Transverse colon (tissue), 4 donors: Measurements from ENCODE around the gene DTYMK. TPM values are rescaled to one million over a fixed set of nuclear protein-coding genes. Genes with fewer than 3 reads are reported as not detected.

Experiments used
- DNase-seq: peaks from one replicate; pipeline ENCODE4 v3.0.0-alpha.2; 2019
- H3K27ac ChIP-seq, 4 donors: fragments of 200-600 bp; sonication (generic); 2 replicates each; pipeline ENCODE4 v1.5.1; 2016 to 2018; ENCODE audit warnings: inconsistent platforms in 4 of 4
- H3K27me3 ChIP-seq: fragments of 200-600 bp; sonication (generic); 2 replicates; pipeline ENCODE4 v1.5.1; 2017; ENCODE audit warnings: inconsistent platforms
- H3K36me3 ChIP-seq, 4 donors: fragments of 200-600 bp; sonication (generic); 2 replicates each; pipeline ENCODE4 v1.5.1; 2017 to 2019; ENCODE audit warnings: inconsistent platforms in 4 of 4
- H3K4me1 ChIP-seq, 4 donors: fragments of 200-600 bp; sonication (generic); 2 replicates each; pipeline ENCODE4 v1.5.1; 2017 to 2020; ENCODE audit warnings: inconsistent platforms in 4 of 4
- H3K4me3 ChIP-seq, 4 donors: fragments of 200-600 bp; sonication (generic); 1 replicate in 1 of 4; 2 replicates in 3 of 4; pipeline versions ENCODE4 v1.5.1 to v1.6.1; 2017 to 2019; ENCODE audit warnings: inconsistent platforms in 4 of 4
- H3K9me3 ChIP-seq, 2 donors: fragments of 200-600 bp; sonication (generic); 2 replicates each; pipeline ENCODE4 v1.5.1; 2017 to 2019; ENCODE audit warnings: inconsistent platforms in 2 of 2
- EP300 ChIP-seq: sonication (generic); formaldehyde crosslinking; IDR thresholded peaks from one replicate; pipeline ENCODE4 v1.6.1; 2017; ENCODE audit warnings: antibody characterized with exemption, low read depth
- POLR2A ChIP-seq: fragments of 450-650 bp; IDR thresholded peaks from one replicate; pipeline ENCODE4 v1.6.1; 2016; ENCODE audit warnings: antibody characterized with exemption, mild to moderate bottlenecking, moderate library complexity
- POLR2AphosphoS5 ChIP-seq, 3 donors: sonication (generic); formaldehyde crosslinking; IDR thresholded peaks; one replicate each; pipeline ENCODE4 v1.6.1; 2016; ENCODE audit warnings: antibody characterized with exemption in 3 of 3
- WGBS, 2 donors: methylation state at CpG; one replicate each; pipeline ENCODE4 v1.1.5; 2018; ENCODE audit warnings: low coverage in 1 of 2; 5-methylcytosine and 5-hydroxymethylcytosine counted together
- in situ Hi-C, 4 donors: fragments of 200-750 bp; cut with MboI; loops; one replicate each; pipeline versions ENCODE4 v1.15.0 to v1.15.1; 2017; ENCODE audit warnings: low sequenced_read_pairs in 3 of 4, low pct_ligation_motif_present in 1 of 4, low pct_unique_long_range_greater_than_20kb in 1 of 4
- intact Hi-C: fragments of 100-400 bp; cut with DNase I; formaldehyde crosslinking; loops from one replicate; pipeline ENCODE4 v1.15.1; 2023; ENCODE audit warnings: low total_unique reads
- total RNA-seq, 4 donors: library from RNA; depleted of rRNA; stranded (reverse); fragments of >200 nt; gene quantifications; one replicate each; pipeline ENCODE4 v1.1.0, GENCODE V29; 2016
- TF ChIP-seq, protein P1 (sequence below), 5 experiments: fragments of 200-600 bp in 3 of 5; fragments of 450-650 bp in 2 of 5; sonication (generic) in 3 of 5; IDR thresholded peaks; 1 replicate in 2 of 5; 2 replicates in 3 of 5; pipeline ENCODE4 v1.5.1; 2016 to 2017; ENCODE audit warnings: antibody characterized with exemption in 5 of 5, inconsistent platforms in 3 of 5, mild to moderate bottlenecking in 2 of 5, moderate library complexity in 1 of 5

DTYMK gene
- total RNA-seq, 4 donors from 2014 or later = 3.4 to 27.9 (median 11.4) TPM

DNA sequence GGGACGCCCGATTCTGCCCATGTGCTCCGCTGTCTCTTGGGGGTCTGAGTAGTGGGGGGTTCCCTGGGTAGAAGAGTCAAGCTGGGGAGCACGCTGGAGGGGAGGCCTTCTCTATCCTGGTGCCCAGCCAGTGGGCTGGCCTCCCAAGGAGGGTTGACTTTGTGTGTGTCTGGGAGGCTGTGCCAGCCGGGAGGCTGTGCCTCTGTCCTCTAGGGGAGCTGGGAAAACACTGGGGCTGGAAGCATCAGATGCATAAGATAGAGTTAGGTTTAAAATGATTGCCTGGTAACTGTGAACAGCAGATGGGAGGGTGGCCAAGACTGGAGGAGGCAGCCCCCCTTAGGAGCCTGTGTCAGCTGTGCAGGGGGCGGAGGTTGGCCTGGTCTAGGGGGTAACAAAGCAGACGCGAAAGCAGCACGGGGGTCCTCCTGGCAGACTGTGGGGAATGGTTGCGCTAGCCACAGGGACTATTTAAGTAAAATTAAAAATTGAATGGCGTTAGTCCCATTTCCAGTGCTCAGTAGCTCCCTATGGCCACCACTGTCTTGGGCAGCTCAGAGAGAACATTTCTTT lies 16.5 kb upstream of the DTYMK start:
- 52 to 70% methylated on average over 5 to 11 of the region's 11 CpGs for WGBS, 2 donors
- Histone ChIP-seq H3K36me3 (peaks cover 0 to 27% (median 13%) of the 10 kb centered on the region in 4 donors), H3K4me3 (peak overlapping the region; percentile 69 to 87 (median 81)), H3K27me3 (no peaks in the 10 kb centered on the region), H3K27ac (peak overlapping the region; percentile 93 to 98 (median 94)), H3K9me3 (no peaks in the 10 kb centered on the region), H3K4me1 (peaks cover 6 to 19% (median 18%) of the 10 kb centered on the region in 4 donors)
- no peak for TF ChIP-seq POLR2A
- TF ChIP-seq POLR2AphosphoS5 (IDR thresholded peaks at IDR 0.05) = no peak
- TF ChIP-seq, protein P1, sequence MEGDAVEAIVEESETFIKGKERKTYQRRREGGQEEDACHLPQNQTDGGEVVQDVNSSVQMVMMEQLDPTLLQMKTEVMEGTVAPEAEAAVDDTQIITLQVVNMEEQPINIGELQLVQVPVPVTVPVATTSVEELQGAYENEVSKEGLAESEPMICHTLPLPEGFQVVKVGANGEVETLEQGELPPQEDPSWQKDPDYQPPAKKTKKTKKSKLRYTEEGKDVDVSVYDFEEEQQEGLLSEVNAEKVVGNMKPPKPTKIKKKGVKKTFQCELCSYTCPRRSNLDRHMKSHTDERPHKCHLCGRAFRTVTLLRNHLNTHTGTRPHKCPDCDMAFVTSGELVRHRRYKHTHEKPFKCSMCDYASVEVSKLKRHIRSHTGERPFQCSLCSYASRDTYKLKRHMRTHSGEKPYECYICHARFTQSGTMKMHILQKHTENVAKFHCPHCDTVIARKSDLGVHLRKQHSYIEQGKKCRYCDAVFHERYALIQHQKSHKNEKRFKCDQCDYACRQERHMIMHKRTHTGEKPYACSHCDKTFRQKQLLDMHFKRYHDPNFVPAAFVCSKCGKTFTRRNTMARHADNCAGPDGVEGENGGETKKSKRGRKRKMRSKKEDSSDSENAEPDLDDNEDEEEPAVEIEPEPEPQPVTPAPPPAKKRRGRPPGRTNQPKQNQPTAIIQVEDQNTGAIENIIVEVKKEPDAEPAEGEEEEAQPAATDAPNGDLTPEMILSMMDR (IDR thresholded peaks at IDR 0.05) = no peak
- TF ChIP-seq EP300 = no peak
- no peak for DNase-seq
- in situ Hi-C loops = no loop called here
- intact Hi-C loops = no loop called here

DNA sequence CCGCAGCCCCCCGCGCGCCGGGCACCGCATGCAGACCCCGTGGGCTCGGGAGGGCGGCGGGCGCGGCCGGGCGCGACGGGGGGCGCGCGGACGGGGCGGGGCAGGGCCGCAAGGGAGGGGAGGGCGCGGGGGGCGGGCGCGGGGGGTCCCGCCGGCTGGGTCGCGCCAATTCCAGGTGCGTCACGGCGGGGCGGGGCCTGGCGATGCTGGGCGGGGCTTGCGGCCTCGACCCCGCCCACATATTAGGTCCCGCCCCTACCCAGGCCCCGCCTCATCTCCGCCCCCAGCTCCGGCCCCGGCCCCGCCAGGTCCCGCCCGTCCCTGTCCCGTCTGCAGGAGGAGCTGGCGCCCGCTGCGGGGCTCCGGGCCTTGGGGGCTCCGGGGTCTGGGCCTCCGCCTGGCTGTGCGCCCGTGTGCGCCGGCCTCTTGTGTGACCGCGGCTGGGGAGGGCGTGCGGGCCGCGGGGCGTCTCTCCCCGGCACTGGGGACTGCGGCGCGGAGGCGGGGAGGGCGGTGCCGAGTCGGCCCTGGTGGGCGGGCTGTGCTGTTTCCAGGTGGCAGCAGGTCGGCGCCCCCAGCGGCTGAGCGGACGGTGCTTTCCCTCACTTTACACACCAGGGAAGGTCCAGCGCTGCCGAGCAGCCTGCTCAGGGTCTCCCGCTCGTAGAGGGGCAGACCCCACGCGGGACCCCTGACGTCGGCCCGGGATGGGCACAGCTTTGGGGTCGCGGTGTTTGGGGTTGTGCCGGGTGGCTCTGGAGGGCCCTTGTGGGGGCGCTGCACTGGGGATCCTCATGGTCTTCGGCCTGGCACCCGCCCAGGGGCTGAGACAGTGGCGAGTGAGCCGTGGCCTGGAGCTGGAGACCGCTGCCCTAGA lies 15.8 kb upstream of the DTYMK start:
- Histone ChIP-seq H3K4me3 (peak overlapping the region; percentile 69 to 87 (median 81)), H3K36me3 (peaks cover 0 to 21% (median 10%) of the 10 kb centered on the region in 4 donors), H3K27me3 (no peaks in the 10 kb centered on the region), H3K4me1 (peaks cover 6 to 19% (median 18%) of the 10 kb centered on the region in 4 donors), H3K9me3 (no peaks in the 10 kb centered on the region), H3K27ac (peak overlapping the region; percentile 93 to 98 (median 94))
- DNase-seq = peak; percentile 88
- TF ChIP-seq EP300 = no peak
- TF ChIP-seq POLR2AphosphoS5 (IDR thresholded peaks at IDR 0.05) = no peak
- no peak for TF ChIP-seq POLR2A
- TF ChIP-seq, protein P1 (IDR thresholded peaks at IDR 0.05) = peak; percentile 30 to 70 (median 46)
- intact Hi-C loops = no loop called here
- in situ Hi-C loops = no loop called here
- WGBS, 2 donors = 1% methylated on average over 19 of the region's 98 CpGs; no CpG with 5 or more reads in 1 of the 2 donors

DNA sequence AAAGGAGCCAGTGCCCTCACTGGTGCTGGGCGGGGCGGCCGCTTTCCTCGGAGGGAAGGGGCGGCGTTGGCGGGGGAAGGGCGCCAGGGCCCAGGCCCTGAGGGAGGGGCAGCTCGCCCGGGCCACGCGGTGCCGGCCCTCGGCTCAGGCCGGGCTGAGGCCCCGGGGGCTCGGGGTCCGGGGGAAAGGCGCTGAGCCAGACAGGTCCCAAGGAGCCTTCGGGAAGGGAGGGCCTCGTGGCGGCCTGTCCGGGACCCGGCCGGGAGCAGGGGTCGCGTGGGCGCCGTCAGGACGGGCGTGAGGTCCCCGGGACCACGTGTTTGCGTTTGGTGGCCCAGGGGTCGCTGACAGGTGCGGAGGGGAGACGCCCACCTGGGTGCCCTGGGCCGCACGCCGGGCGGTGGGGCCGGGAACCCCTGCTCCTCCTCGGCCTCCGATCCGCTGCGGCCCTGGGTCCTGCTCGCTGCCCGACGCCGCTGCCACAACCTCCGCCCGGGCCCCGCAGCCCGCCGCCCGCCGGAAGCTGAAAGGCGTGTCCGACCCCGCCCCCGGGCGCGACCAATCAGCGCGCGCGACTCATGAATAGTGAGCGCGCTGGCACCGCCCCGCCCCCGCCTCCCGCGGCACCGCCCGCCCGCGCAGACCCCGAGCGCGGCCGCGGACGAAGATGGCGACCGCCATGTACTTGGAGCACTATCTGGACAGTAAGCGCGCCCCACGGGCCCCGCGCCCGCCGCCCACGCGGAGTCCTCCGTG lies 15.0 kb upstream of the DTYMK start, which contains the start of gene ING5:
Gene ING5, plus strand, starts transcription at position 641 of the 756 bp plus-strand sequence. Its CDS starts 27 bp downstream, at position 668.
- H3K36me3 ChIP-seq = peaks cover 0 to 13% (median 6%) of the 10 kb centered on the region in 4 donors
- H3K4me1 ChIP-seq = peaks cover 6 to 19% (median 18%) of the 10 kb centered on the region in 4 donors
- peak within 1 kb of the TSS; percentile 93 to 98 (median 94) for H3K27ac ChIP-seq
- WGBS, 2 donors = 2% methylated on average over 9 of the region's 96 CpGs; no CpG with 5 or more reads in 1 of the 2 donors
- in situ Hi-C loops (no loop called here), intact Hi-C loops (no loop called here)
- peak within 1 kb of the TSS; percentile 69 to 88 (median 85) for H3K4me3 ChIP-seq
- TF ChIP-seq EP300 (no peak), POLR2AphosphoS5 (IDR thresholded peaks at IDR 0.05) (peak; percentile 43 to 87 (median 80)), POLR2A (peak; percentile 82)
- TF ChIP-seq, protein P1 (IDR thresholded peaks at IDR 0.05) = no peak
- H3K9me3 ChIP-seq = no peaks in the 10 kb centered on the region
- DNase-seq = peak; percentile 98
- no peaks in the 10 kb centered on the region for H3K27me3 ChIP-seq
